ENCODE measurements around the gene ST3GAL4.

Gene ST3GAL4

GRCh38 chr11:126319374-126319740 is 36.1 kb upstream of the ST3GAL4 start:
- TF ChIP-seq POLR2AphosphoS5 (IDR thresholded peaks at IDR 0.05; ENCODE audit: low read depth, low read length) (no peak), FOXP2 (optimal IDR thresholded peaks at IDR 0.05; ENCODE audit: borderline replicate concordance, extremely low read depth, extremely low read length, insufficient read depth) (no peak), TAF1 (IDR thresholded peaks at IDR 0.05; ENCODE audit: borderline replicate concordance, insufficient read depth, low read length) (no peak), REST (IDR thresholded peaks at IDR 0.05; ENCODE audit: insufficient read depth in 1 of 2, low read depth in 2 of 2, low read length in 2 of 2) (no peak), SIN3A (IDR thresholded peaks at IDR 0.05; ENCODE audit: borderline replicate concordance, insufficient read depth, low read length) (no peak)

- TF ChIP-seq REST (IDR thresholded peaks at IDR 0.05; ENCODE audit: insufficient read depth in 1 of 2, low read depth in 2 of 2, low read length in 2 of 2) (no peak), SIN3A (IDR thresholded peaks at IDR 0.05; ENCODE audit: borderline replicate concordance, insufficient read depth, low read length) (no peak), TAF1 (IDR thresholded peaks at IDR 0.05; ENCODE audit: borderline replicate concordance, insufficient read depth, low read length) (no peak)
Measured at GRCh38 chr11:126322996-126323395, 32.5 kb upstream of the ST3GAL4 start.

DNA sequence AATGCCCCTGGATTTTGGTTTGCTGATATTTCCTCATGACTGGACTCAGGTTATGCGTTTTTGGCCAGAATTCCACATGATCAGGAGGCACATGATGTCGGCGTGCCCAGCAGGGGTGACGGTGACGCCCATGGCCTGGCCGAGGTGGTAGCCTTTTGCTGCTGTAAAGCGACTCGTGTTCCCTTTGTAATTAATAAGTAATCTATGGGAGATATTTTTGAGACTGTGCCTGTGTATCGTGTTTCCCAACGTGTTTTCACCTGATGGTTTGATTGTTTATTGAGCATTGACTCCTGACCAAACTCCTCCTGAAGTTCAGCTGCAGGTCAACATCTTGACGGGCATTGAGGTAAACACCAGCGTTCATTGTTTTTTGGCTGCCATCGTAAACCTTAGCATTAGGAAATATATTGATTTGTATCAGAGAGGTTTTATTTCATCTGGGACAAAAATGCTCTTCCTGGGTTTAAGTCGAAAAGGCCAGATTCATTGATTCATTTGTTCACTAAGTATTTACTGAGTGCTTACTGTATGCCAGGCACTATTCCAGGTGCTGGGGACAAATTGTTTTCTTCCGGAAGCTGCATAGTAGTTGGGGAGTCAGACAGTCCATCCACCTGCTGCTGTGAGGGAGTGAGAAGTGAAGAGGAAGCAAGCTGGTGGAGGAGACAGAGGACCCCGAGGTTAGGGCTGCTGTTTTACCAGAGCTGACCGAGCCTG is 28.0 kb upstream of the ST3GAL4 start:
- TF ChIP-seq TAF1 (IDR thresholded peaks at IDR 0.05; ENCODE audit: borderline replicate concordance, insufficient read depth, low read length): no peak
- TF ChIP-seq FOXP2 (optimal IDR thresholded peaks at IDR 0.05; ENCODE audit: borderline replicate concordance, extremely low read depth, extremely low read length, insufficient read depth): no peak
- no peak for TF ChIP-seq SIN3A (IDR thresholded peaks at IDR 0.05; ENCODE audit: borderline replicate concordance, insufficient read depth, low read length)
- TF ChIP-seq POLR2AphosphoS5 (IDR thresholded peaks at IDR 0.05; ENCODE audit: low read depth, low read length): no peak
- no peak for TF ChIP-seq REST (IDR thresholded peaks at IDR 0.05; ENCODE audit: insufficient read depth in 1 of 2, low read depth in 2 of 2, low read length in 2 of 2)

DNA sequence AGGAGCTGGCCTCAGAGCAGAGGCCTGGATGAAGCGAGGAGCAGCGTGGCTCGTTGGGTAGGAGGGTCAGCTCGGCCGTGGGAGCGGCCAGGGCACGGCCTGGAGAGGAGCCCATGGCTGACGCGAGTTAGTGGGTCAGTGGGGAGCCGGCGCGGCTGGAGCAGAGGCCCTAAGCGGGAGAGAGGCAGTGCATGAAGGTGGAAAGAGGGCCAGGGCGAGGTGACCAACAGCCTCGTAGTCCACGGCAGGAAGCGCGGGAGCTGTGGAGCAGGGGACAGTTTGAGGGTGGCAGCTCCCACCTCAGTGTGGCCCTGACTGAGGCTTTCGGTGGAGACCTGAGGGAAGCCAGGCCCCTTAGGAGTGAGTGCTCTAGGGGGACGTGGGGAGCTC is 27.5 kb upstream of the ST3GAL4 start:
- TF ChIP-seq TAF1 (IDR thresholded peaks at IDR 0.05; ENCODE audit: borderline replicate concordance, insufficient read depth, low read length) (no peak), REST (IDR thresholded peaks at IDR 0.05; ENCODE audit: insufficient read depth in 1 of 2, low read depth in 2 of 2, low read length in 2 of 2) (no peak), POLR2AphosphoS5 (IDR thresholded peaks at IDR 0.05; ENCODE audit: low read depth, low read length) (no peak), FOXP2 (optimal IDR thresholded peaks at IDR 0.05; ENCODE audit: borderline replicate concordance, extremely low read depth, extremely low read length, insufficient read depth) (no peak), SIN3A (IDR thresholded peaks at IDR 0.05; ENCODE audit: borderline replicate concordance, insufficient read depth, low read length) (no peak)

- TF ChIP-seq SIN3A (IDR thresholded peaks at IDR 0.05; ENCODE audit: borderline replicate concordance, insufficient read depth, low read length): no peak
- TF ChIP-seq FOXP2 (optimal IDR thresholded peaks at IDR 0.05; ENCODE audit: borderline replicate concordance, extremely low read depth, extremely low read length, insufficient read depth): no peak
- TF ChIP-seq REST (IDR thresholded peaks at IDR 0.05; ENCODE audit: insufficient read depth in 1 of 2, low read depth in 2 of 2, low read length in 2 of 2): no peak
- no peak for TF ChIP-seq TAF1 (IDR thresholded peaks at IDR 0.05; ENCODE audit: borderline replicate concordance, insufficient read depth, low read length)
- no peak for TF ChIP-seq POLR2AphosphoS5 (IDR thresholded peaks at IDR 0.05; ENCODE audit: low read depth, low read length)
Measured at GRCh38 chr11:126328444-126328843, 27.0 kb upstream of the ST3GAL4 start.

All from PFSK-1 (cell line).